Stimulated activated CD8-positive, alpha-beta memory T cell treated with anti-CD3 and anti-CD28 coated beads, Interleukin-4, amount 100 ng/mL, for 1 hour (primary cell): ENCODE results near the gene SASH1.

ENCODE experiments used
- DNase-seq, 2 donors: peaks; one replicate each; pipeline ENCODE4 v3.0.0-alpha.2; 2020; ENCODE audit warnings: low read depth in 2 of 2, low spot score in 1 of 2

SASH1 gene

GRCh38 chr6:148342350-148343046 is at the start of gene SASH1:
Gene SASH1, plus strand, starts transcription at chr6:148342838. Its CDS starts 230 bp downstream, at chr6:148343068.
- DNase-seq: no peak

- DNase-seq: no peak
Measured at GRCh38 chr6:148293181-148293995, 49.2 kb upstream of the SASH1 start.

- DNase-seq: no peak
Measured at GRCh38 chr6:148294059-148294458, 48.6 kb upstream of the SASH1 start.

- DNase-seq: no peak
Measured at GRCh38 chr6:148295261-148295887, 47.3 kb upstream of the SASH1 start.

GRCh38 chr6:148296771-148297170 is 45.9 kb upstream of the SASH1 start:
- DNase-seq: no peak

GRCh38 chr6:148298683-148299082 is 44.0 kb upstream of the SASH1 start:
- DNase-seq: no peak

GRCh38 chr6:148303616-148304015 is 39.0 kb upstream of the SASH1 start:
- DNase-seq: no peak

GRCh38 chr6:148304976-148305375 is 37.7 kb upstream of the SASH1 start:
- DNase-seq: no peak

GRCh38 chr6:148306286-148306685 is 36.4 kb upstream of the SASH1 start:
- no peak for DNase-seq

GRCh38 chr6:148307405-148307804 is 35.2 kb upstream of the SASH1 start:
- no peak for DNase-seq

- no peak for DNase-seq
Measured at GRCh38 chr6:148309301-148309700, 33.3 kb upstream of the SASH1 start.

- DNase-seq: no peak
Measured at GRCh38 chr6:148311966-148312669, 30.5 kb upstream of the SASH1 start.

GRCh38 chr6:148313488-148313887 is 29.1 kb upstream of the SASH1 start:
- DNase-seq: no peak

- no peak for DNase-seq
Measured at GRCh38 chr6:148316308-148316707, 26.3 kb upstream of the SASH1 start.

- no peak for DNase-seq
Measured at GRCh38 chr6:148317051-148317450, 25.6 kb upstream of the SASH1 start.

GRCh38 chr6:148317739-148318138 is 24.9 kb upstream of the SASH1 start:
- DNase-seq: no peak

GRCh38 chr6:148322704-148323103 is 19.9 kb upstream of the SASH1 start:
- no peak for DNase-seq

- no peak for DNase-seq
Measured at GRCh38 chr6:148323344-148323743, 19.3 kb upstream of the SASH1 start.

GRCh38 chr6:148324297-148324985 is 18.2 kb upstream of the SASH1 start:
- DNase-seq: no peak

GRCh38 chr6:148325316-148326068 is 17.1 kb upstream of the SASH1 start:
- no peak for DNase-seq
